Adipose tissue (tissue), 3 donors: ENCODE measurements around the gene YEATS4. TPM values are rescaled to one million over a fixed set of nuclear protein-coding genes. Genes with fewer than 3 reads are reported as not detected.

ENCODE experiments used
- H3K27ac ChIP-seq: one replicate; pipeline ENCODE4 v1.5.1; 2013; ENCODE audit warnings: low read depth, low read length
- WGBS, 3 donors: extraction: QIAGEN DNeasy Blood & Tissue Kit; methylation state at CpG; one replicate each; pipeline ENCODE4 v1.1.7; 2013; 5-methylcytosine and 5-hydroxymethylcytosine counted together
- polyA plus RNA-seq, 3 donors: library from polyadenylated mRNA; stranded (reverse); fragments of 200-250 nt; gene quantifications; one replicate each; pipeline ENCODE4 v1.2.3, GENCODE V29; 2013
- donor health status: healthy with polysubstance abuse.
- donor health status: Bipolar disorder and iron deficiency.
- donor health status: healthy.

YEATS4 gene
- polyA plus RNA-seq, 3 donors: 11.8 to 15.3 (median 12.0) TPM

GRCh38 chr12:69419701-69420100 lies 60.2 kb downstream of the YEATS4 start:
- WGBS, 3 donors: 71 to 100% (median 97%) methylated on average over 1 of the region's 1 CpG
- no peak overlapping the region for H3K27ac ChIP-seq

GRCh38 chr12:69421548-69421947 lies 62.0 kb downstream of the YEATS4 start:
- WGBS, 3 donors: 96% methylated on average over 3 of the region's 3 CpGs
- H3K27ac ChIP-seq: no peak overlapping the region

- H3K27ac ChIP-seq: no peak overlapping the region
- WGBS, 3 donors: 87 to 92% (median 87%) methylated on average over 5 of the region's 5 CpGs
Measured at GRCh38 chr12:69423037-69423905, 63.7 kb downstream of the YEATS4 start.

- WGBS, 3 donors: 89 to 98% (median 94%) methylated on average over 3 of the region's 3 CpGs
- no peak overlapping the region for H3K27ac ChIP-seq
Measured at GRCh38 chr12:69425417-69425816, 65.9 kb downstream of the YEATS4 start.

GRCh38 chr12:69428351-69429073 lies 69.0 kb downstream of the YEATS4 start:
- WGBS, 3 donors: 65 to 93% (median 67%) methylated on average over 7 of the region's 7 CpGs

GRCh38 chr12:69430942-69431590 lies 71.5 kb downstream of the YEATS4 start:
- H3K27ac ChIP-seq: no peak overlapping the region
- WGBS, 3 donors: 67 to 86% (median 80%) methylated on average over 8 of the region's 8 CpGs

More at GRCh38 chr12:69428351-69429073, 69.0 kb downstream of the YEATS4 start:
- no peak overlapping the region for H3K27ac ChIP-seq

GRCh38 chr12:69431591-69432222 lies 72.2 kb downstream of the YEATS4 start:
- no peak overlapping the region for H3K27ac ChIP-seq
- 60 to 82% (median 81%) methylated on average over 8 of the region's 8 CpGs for WGBS, 3 donors

GRCh38 chr12:69433653-69434052 lies 74.1 kb downstream of the YEATS4 start:
- WGBS, 3 donors: 83 to 94% (median 90%) methylated on average over 3 of the region's 3 CpGs
- H3K27ac ChIP-seq: no peak overlapping the region

- WGBS, 3 donors: 53 to 90% (median 80%) methylated on average over 1 of the region's 1 CpG
- no peak overlapping the region for H3K27ac ChIP-seq
Measured at GRCh38 chr12:69435644-69436043, 76.1 kb downstream of the YEATS4 start.

GRCh38 chr12:69437073-69437472 lies 77.5 kb downstream of the YEATS4 start:
- no peak overlapping the region for H3K27ac ChIP-seq
- WGBS, 3 donors: 67 to 98% (median 97%) methylated on average over 2 of the region's 2 CpGs

- H3K27ac ChIP-seq: no peak overlapping the region
- 79 to 98% (median 94%) methylated on average over 3 of the region's 3 CpGs for WGBS, 3 donors
Measured at GRCh38 chr12:69438539-69438938, 79.0 kb downstream of the YEATS4 start.

- no peak overlapping the region for H3K27ac ChIP-seq
- WGBS, 3 donors: 93 to 96% (median 93%) methylated on average over 3 of the region's 3 CpGs
Measured at GRCh38 chr12:69440016-69440415, 80.5 kb downstream of the YEATS4 start.

Other genes starting within 250 kb of the YEATS4 start
- gene CPSF6, start 120.2 kb upstream of the YEATS4 start, polyA plus RNA-seq: 10 to 100 TPM; 11.2 to 24.3 (median 22.9) TPM
- gene LYZ, start 11.4 kb upstream of the YEATS4 start, polyA plus RNA-seq: 100 to 1,000 TPM in 1 of 3 donors, 10 to 100 TPM in 2; 14.3 to 257 (median 48.7) TPM
- 10 to 100 TPM in 2 of 3 donors, 1 to 10 TPM in 1; 4.7 to 15.2 (median 12.2) TPM for gene FRS2, start 110.6 kb downstream of the YEATS4 start, polyA plus RNA-seq
- gene CCT2, start 225.7 kb downstream of the YEATS4 start, polyA plus RNA-seq: 100 to 1,000 TPM in 1 of 3 donors, 10 to 100 TPM in 2; 57.0 to 113 (median 99.0) TPM